ENCODE data around the gene INTS13.
"Not testable (repeated sequence)": the region's sequence is repeated elsewhere in the genome, so short reads cannot be mapped to it uniquely, and the experiment has no call there.

Gene INTS13

DNA sequence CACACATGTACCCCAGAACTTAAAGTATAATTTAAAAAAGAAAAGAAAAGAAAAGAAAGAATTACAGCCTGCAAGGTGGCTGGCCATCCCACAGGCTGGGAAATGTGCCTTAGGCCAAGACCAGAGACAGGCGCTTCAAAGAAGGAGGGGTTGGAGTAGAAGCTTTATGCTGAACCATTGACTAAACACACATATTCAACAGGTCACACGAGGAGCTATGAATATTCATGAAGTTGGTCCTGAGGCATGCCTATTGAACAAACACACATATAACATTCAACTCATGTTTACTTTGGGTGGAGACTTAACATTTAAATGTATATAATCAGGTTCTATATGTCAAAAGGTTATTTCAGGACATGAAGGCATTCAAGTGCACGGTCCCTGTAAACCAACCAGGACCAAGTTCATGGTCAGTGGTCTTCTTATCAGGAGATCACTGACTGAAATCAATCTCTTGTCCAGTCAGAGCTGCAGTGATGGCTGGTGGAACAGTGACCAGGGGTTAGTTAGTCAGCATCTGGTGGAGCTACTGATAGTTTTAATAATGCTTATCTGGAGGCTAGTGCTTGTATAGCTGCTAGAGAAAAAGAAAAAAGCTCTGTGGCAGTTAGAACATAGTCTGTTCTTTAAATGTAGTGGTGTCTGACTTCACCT is 69.2 kb downstream of the INTS13 start:
- DNase-seq = no peak

DNA sequence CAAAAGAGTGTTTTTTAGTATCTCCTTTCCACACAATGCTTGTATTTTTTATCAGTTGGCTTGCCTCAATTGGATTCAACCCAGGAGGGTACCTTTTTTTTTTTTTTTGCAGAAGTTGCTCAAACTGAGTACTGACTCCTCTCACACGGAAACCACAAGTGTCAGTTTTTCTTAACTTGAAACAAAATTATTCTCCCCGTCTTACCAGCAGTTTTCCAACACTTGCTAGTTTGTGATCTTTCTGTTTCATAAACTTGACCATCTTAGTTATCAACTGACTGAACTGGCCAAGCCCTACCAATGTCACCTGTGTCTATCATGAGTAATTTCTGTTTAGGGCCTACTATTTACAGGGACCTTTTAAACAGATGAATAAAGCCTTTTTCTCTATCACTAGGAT is 70.7 kb downstream of the INTS13 start:
- no peak for DNase-seq

DNA sequence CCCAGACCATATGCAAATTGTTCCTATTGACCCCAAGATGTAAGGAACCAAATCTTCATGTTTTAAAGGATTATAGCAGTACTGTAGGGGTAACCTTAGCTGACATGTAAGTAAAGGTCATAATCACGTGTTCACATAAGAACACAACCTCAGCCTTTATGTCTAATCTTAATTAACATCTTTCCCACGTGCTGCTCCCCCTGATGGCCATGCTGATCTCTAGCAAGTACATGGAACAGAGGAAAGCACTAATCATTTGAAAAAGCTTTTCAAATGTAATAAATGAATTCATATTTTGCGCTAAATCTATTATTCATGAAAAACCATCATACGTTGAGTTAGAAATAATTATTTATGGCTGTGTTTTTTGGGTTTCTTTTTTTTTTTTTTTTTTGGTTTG is 74.3 kb downstream of the INTS13 start:
- DNase-seq = no peak

DNA sequence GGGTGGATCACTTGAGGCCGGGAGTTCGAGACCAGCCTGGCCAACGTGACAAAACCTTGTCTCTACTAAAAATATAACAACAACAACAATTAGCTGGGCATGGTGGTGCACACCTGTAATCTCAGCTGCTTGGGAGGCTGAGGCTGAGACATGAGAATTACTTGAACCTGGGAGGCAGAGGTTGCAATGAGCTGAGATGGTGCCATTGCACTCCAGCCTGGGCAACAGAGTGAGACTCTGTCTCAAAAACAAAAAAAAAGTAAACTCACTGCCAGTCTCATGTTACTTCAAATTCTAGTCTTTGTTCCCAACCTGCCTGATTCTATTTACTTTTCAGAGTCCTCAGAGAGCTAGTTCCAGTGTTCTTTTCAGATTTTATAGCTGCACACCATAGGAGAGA is 75.0 kb downstream of the INTS13 start:
- not testable (repeated sequence) for DNase-seq

DNA sequence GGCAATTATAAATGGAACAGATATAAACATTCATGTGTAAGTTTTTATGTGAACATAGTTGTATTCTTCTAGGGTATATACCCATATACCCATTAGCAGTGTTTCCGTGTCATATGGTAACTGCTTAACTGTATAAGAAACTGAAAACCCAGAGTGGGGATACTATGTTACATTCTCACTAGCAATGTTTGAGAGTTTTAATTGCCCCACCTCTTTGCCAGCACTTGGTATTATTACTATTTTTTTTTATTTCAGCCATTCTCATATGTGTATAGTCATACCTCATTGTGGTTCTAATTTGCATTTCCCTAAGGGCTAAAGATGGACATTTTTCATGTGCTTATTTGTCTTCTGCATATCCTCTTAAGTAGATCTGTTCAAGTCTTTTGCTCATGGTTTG is 76.1 kb downstream of the INTS13 start:
- no peak for DNase-seq

DNA sequence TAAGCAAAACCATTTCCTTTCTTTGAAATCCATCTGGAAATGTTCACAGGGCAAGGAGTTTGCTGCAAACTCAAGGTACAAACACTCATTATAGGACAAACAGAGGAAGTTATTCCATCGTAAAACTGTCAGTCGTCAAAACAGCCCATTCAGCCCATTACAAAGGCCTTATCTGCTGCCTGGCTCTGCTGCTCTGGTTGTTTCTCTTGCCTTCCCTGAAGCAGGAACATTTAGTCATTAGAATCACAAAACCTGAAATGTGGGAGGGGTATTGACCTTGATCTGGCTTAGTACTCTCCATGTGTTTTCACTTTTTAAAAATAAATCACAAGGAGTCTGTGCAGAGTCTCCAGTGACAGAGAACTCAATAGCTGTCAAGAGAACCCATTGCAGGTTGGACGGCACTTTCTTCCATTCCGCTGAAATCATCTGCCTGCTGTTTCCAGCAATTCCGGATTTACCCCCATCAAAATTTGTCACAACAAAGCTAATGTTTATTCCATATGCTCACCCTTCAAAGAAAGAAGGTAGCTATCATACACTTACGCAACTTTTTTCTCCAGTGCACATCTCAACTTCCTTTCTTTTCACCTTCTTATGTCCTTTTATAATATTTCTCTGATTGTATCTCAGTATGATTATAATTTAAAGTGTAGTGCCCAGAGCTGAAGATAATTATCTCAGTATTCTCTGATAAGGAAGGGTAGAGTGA is 80.2 kb downstream of the INTS13 start:
- DNase-seq = no peak

DNA sequence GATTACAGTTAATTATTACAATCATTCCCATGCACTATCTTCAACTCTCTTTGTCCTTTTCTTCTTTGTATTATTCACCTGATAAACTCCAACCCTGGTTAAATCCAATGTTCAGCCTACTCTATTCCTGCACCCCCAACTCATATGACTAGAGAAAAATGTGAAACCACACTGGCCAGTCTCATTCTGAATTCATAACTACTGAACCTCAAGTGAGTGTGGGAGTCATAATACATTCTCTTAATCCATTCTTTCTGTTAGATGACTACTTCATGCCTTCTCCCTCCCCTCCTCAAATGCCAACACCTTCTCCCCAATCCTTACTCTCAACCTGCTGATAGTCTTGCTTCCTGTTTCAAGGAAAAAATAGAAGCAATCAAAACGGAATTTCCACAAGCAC is 82.4 kb downstream of the INTS13 start:
- DNase-seq = no peak

Measured in stimulated activated CD4-positive, alpha-beta T cell treated with anti-CD3 and anti-CD28 coated beads, Interleukin-4, amount 100 ng/mL, for 1 hour (primary cell).